ENCODE measurements around the gene ANKRD36C. TPM values are rescaled to one million over a fixed set of nuclear protein-coding genes. Genes with fewer than 3 reads are reported as not detected.
"Not testable (repeated sequence)": the region's sequence is repeated elsewhere in the genome, so short reads cannot be mapped to it uniquely, and the experiment has no call there.

Gene ANKRD36C
- total RNA-seq, 1 experiment from 2014 or later: 30.1 TPM

DNA sequence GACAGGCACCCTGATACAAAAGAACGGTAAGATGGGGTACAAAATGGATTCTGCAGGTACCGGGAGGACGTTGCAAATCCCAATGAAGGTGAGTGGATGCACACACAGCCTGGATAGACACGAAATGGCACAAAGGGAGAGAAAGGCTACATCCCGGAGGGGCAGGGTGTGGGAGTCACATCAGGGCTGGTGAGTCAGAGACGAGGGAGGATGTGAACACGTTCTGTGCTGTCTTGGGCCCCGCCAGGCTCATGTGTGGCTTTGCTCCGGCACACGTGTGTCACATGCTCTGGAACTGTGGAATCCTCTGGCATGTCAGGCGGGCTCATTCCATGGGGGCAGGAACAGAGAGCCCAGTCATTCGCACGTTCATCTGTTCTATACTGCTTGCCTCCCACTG, 203.0 kb downstream of the ANKRD36C start:
- POLR2A ChIA-PET (ENCODE audit: low non-redundant PET); DNase-seq (ENCODE audit: low spot score); intact Hi-C loops (cut with micrococcal nuclease; ENCODE audit: unreplicated experiment); H3K4me1 ChIP-seq (ENCODE audit: insufficient read depth, low read length, poor library complexity, severe bottlenecking); H3K4me3 ChIP-seq (ENCODE audit: low read depth, low read length, poor library complexity, severe bottlenecking); H3K27ac ChIP-seq (ENCODE audit: low read depth, low read length, poor library complexity, severe bottlenecking); H3K27me3 ChIP-seq (replicated peaks; ENCODE audit: insufficient read depth, low read depth, low read length, poor library complexity); CTCF ChIA-PET; H3K9me3 ChIP-seq (ENCODE audit: low read depth, low read length, poor library complexity, severe bottlenecking); H3K36me3 ChIP-seq (ENCODE audit: insufficient read depth, low read length, poor library complexity, severe bottlenecking); BruUV-seq (replicated peaks): not testable (repeated sequence)

Other genes starting within 250 kb of the ANKRD36C start
- gene GPAT2, start 43.1 kb upstream of the ANKRD36C start, total RNA-seq (2021): not detected in 2 replicates
- 0.11 TPM in 1 of 2 replicates, not detected in the other for gene ADRA2B, start 124.7 kb upstream of the ANKRD36C start, total RNA-seq (2021)
- not detected in 2 replicates for gene ASTL, start 146.7 kb upstream of the ANKRD36C start, total RNA-seq (2021)
- gene DUSP2, start 153.6 kb upstream of the ANKRD36C start, total RNA-seq (2021): 0.50 and 1.4 TPM in 2 replicates
- gene STARD7, start 217.0 kb upstream of the ANKRD36C start, total RNA-seq (2021): 189 and 201 TPM in 2 replicates